ENCODE measurements around the gene ANKRD2.

DNA sequence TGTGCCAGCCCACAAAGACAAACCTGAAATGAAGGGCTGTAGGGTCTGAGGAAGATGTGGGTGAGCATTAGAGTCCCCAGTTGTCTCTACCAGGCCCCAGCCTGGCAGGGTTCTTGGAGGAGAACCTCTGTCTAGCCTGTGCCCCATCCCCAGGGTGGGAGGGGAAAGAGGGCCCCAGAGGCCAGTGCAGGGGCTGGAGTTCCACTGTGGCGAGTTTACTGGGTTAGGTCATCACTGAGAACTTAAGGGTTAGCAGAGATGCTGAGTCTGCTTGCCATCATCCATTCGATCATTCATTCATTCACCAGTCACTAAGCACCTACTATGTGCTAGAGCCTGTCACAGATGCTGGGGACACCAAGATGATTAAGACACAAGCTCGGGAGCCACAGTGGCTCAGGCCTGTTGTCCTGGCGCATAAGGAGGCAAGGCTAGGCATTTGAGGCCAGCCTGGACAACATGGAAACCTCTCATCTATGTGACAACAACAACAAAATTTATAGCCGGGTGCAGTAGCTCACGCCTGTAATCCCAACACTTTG, 2.6 kb downstream of the ANKRD2 start:
- no peak for TF ChIP-seq EZH2phosphoT487 (IDR thresholded peaks at IDR 0.05; ENCODE audit: insufficient read depth, low read depth)
- no peak for TF ChIP-seq EZH2 (IDR thresholded peaks at IDR 0.05; ENCODE audit: insufficient read depth, poor library complexity, severe bottlenecking)

Data from GM23248 (cell line).